IMR-90 (cell line): Measurements from ENCODE around the gene LUC7L.
"Not testable (repeated sequence)": the region's sequence is repeated elsewhere in the genome, so short reads cannot be mapped to it uniquely, and the experiment has no call there.

Source experiments
- BHLHE40 ChIP-seq: fragments of 150-350 bp; IDR thresholded peaks from 2 replicates; pipeline ENCODE4 v1.6.1; 2016; ENCODE audit warnings: mild to moderate bottlenecking, low read depth, low read length
- CEBPB ChIP-seq: IDR thresholded peaks from 2 replicates; pipeline ENCODE4 v1.6.1; 2012; ENCODE audit warnings: low read depth, low read length, improper control_type of control experiment
- CTCF ChIP-seq: conservative IDR thresholded peaks from 2 replicates; pipeline ENCODE4 v1.5.1; 2012; ENCODE audit warnings: mild to moderate bottlenecking, low read depth, low read length, improper control_type of control experiment
- FOS ChIP-seq: fragments of 150-350 bp; IDR thresholded peaks from 2 replicates; pipeline ENCODE4 v1.6.1; 2016; ENCODE audit warnings: low read depth, low read length
- MAZ ChIP-seq: IDR thresholded peaks from 2 replicates; pipeline ENCODE4 v1.6.1; 2012; ENCODE audit warnings: low read depth, mild to moderate bottlenecking, low read length, improper control_type of control experiment, moderate library complexity, borderline replicate concordance
- MXI1 ChIP-seq: IDR thresholded peaks from 2 replicates; pipeline ENCODE4 v1.6.1; 2012; ENCODE audit warnings: low read depth, mild to moderate bottlenecking, low read length, moderate library complexity, borderline replicate concordance
- POLR2A ChIP-seq: IDR thresholded peaks from 2 replicates; pipeline ENCODE4 v1.6.1; 2012; ENCODE audit warnings: mild to moderate bottlenecking, low read depth, low read length
- RAD21 ChIP-seq: IDR thresholded peaks from 2 replicates; pipeline ENCODE4 v1.6.1; 2012; ENCODE audit warnings: low read length, improper control_type of control experiment
- RFX5 ChIP-seq: IDR thresholded peaks from 2 replicates; pipeline ENCODE4 v1.8.0; 2012; ENCODE audit warnings: low read depth, mild to moderate bottlenecking, low read length, moderate library complexity
- SMC3 ChIP-seq: fragments of 150-350 bp; IDR thresholded peaks from 2 replicates; pipeline ENCODE4 v1.6.1; 2016; ENCODE audit warnings: low read depth, mild to moderate bottlenecking, antibody characterized with exemption, low read length, moderate library complexity
- USF2 ChIP-seq: fragments of 150-350 bp; IDR thresholded peaks from 2 replicates; pipeline ENCODE4 v1.6.1; 2017; ENCODE audit warnings: mild to moderate bottlenecking, antibody characterized with exemption, low read length, low read depth

DNA sequence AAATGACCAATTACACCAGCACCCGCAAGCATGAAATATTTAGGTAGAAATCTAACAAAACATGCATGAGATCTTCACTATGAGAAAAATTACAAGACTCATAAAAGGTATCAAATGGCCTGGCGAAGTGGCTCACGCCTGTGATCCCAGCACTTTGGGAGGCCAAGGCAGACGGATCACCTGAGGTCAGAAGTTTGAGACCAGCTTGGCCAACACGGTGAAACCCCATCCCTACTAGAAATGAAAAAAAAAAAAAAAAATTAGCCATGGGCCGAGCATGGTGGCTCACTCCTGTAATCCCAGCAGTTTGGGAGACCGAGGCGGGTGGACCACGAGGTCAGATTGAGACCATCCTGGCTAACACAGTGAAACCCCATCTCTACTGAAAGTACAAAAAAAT lies 25.2 kb downstream of the LUC7L start:
- TF ChIP-seq CTCF, POLR2A, MXI1, CEBPB, MAZ, BHLHE40, RFX5, RAD21, SMC3, FOS, USF2: not testable (repeated sequence)
